HG02840 (cell line): Measurements from ENCODE around the gene ETS1.

Source experiments
- ATAC-seq: cut with Tn5 transposase; IDR thresholded peaks from one replicate; pipeline ENCODE4 v1.9.1; 2021; ENCODE audit warnings: mild to moderate bottlenecking, moderate library complexity, moderate number of reproducible peaks; ENCODE audit not compliant: unreplicated experiment, low FRiP score

The ETS1 gene

GRCh38 chr11:128419012-128419767, 168.2 kb downstream of the ETS1 start:
- no peak for ATAC-seq

GRCh38 chr11:128417607-128418324, 169.6 kb downstream of the ETS1 start:
- no peak for ATAC-seq

- ATAC-seq = no peak
Observed at GRCh38 chr11:128416976-128417375, 170.4 kb downstream of the ETS1 start.

GRCh38 chr11:128415539-128415938, 171.8 kb downstream of the ETS1 start:
- no peak for ATAC-seq

- ATAC-seq = peak; percentile 84
Observed at GRCh38 chr11:128412847-128413791, 174.2 kb downstream of the ETS1 start.

- no peak for ATAC-seq
Observed at GRCh38 chr11:128411812-128412211, 175.5 kb downstream of the ETS1 start.

- ATAC-seq = no peak
Observed at GRCh38 chr11:128411150-128411549, 176.2 kb downstream of the ETS1 start.

- no peak for ATAC-seq
Observed at GRCh38 chr11:128409476-128409875, 177.9 kb downstream of the ETS1 start.
